ENCODE results near the gene MTNR1A.

MTNR1A gene

DNA sequence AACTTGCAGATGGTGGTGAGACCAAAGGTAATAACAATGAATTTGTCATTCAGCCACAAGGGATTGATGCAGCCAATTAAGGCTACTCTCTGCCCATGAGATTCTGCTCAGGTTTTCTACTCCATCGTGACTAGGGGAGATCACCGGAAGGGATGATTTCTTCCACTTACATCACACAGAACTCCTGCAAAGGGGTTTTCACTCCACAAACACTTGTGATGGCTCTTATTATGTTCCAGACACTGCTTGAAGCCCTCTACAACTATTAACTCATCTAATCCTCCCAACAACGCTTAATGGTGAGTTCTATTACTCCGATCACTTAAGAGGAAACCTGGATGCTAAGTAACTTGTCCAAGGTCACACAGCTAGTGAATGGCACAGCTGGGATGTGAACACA lies 55.9 kb downstream of the MTNR1A start:
- H3K9me3 ChIP-seq, result no peaks in the 10 kb centered on the region
- in situ Hi-C loops (cut with MboI; ENCODE audit: low sequenced_read_pairs), result no loop called here
- no peaks in the 10 kb centered on the region for H3K4me1 ChIP-seq
- no peak for DNase-seq (ENCODE audit: low spot score in 2 of 2)
- no peaks in the 10 kb centered on the region for H3K27me3 ChIP-seq (ENCODE audit: low read depth)
- H3K36me3 ChIP-seq (replicated peaks), result no peaks in the 10 kb centered on the region
- H3K4me3 ChIP-seq, result no peak overlapping the region

GRCh38 chr4:186497043-186497442 lies 58.3 kb downstream of the MTNR1A start:
- no peaks in the 10 kb centered on the region for H3K27me3 ChIP-seq (ENCODE audit: low read depth)
- no peaks in the 10 kb centered on the region for H3K9me3 ChIP-seq
- in situ Hi-C loops (cut with MboI; ENCODE audit: low sequenced_read_pairs), result no loop called here
- H3K4me3 ChIP-seq, result no peak overlapping the region
- no peaks in the 10 kb centered on the region for H3K4me1 ChIP-seq
- no peaks in the 10 kb centered on the region for H3K36me3 ChIP-seq (replicated peaks)
- no peak for DNase-seq (ENCODE audit: low spot score in 2 of 2)

GRCh38 chr4:186494496-186494895 lies 60.9 kb downstream of the MTNR1A start:
- Histone ChIP-seq H3K4me1 (no peaks in the 10 kb centered on the region), H3K4me3 (no peak overlapping the region), H3K27me3 (ENCODE audit: low read depth) (no peaks in the 10 kb centered on the region), H3K9me3 (no peaks in the 10 kb centered on the region), H3K36me3 (replicated peaks) (no peaks in the 10 kb centered on the region)
- in situ Hi-C loops (cut with MboI; ENCODE audit: low sequenced_read_pairs), result no loop called here
- DNase-seq (ENCODE audit: low spot score in 2 of 2), result no peak

- Histone ChIP-seq H3K36me3 (replicated peaks) (no peaks in the 10 kb centered on the region), H3K4me3 (no peak overlapping the region), H3K9me3 (no peaks in the 10 kb centered on the region), H3K27me3 (ENCODE audit: low read depth) (no peaks in the 10 kb centered on the region), H3K4me1 (no peaks in the 10 kb centered on the region)
- in situ Hi-C loops (cut with MboI; ENCODE audit: low sequenced_read_pairs), result no loop called here
- DNase-seq (ENCODE audit: low spot score in 2 of 2), result no peak
These were observed 67.6 kb downstream of the MTNR1A start for GRCh38 chr4:186487726-186488125.

- H3K4me3 ChIP-seq, result no peak overlapping the region
- H3K9me3 ChIP-seq, result no peaks in the 10 kb centered on the region
- H3K27me3 ChIP-seq (ENCODE audit: low read depth), result no peaks in the 10 kb centered on the region
- H3K36me3 ChIP-seq (replicated peaks), result no peaks in the 10 kb centered on the region
- no peak for DNase-seq (ENCODE audit: low spot score in 2 of 2)
- no peaks in the 10 kb centered on the region for H3K4me1 ChIP-seq
- in situ Hi-C loops (cut with MboI; ENCODE audit: low sequenced_read_pairs), result no loop called here
These were observed 69.2 kb downstream of the MTNR1A start for GRCh38 chr4:186486172-186486571.

DNA sequence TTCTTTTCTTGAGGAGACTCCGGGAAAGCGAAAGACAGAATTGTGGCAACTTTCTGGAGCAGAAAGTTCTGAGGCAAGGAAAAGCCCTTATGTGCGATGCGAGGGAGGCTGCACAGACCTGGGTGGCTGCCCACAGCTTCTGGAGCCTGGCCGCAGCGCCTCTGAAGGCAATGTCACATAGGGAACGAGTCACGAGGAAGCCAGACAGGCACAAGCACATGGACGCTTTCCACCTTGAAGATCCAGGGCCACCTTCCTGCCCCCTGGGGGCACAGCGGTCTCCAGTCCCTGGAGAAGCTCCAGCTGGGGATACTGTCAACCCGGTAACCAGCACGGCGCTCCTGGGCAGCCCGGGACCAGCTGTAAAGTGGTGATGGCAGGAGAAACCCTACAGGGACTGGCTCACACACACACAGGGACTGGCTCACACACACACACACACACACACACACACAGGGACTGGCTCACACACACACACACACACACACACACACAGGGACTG lies 69.8 kb downstream of the MTNR1A start:
- Histone ChIP-seq H3K4me1 (no peaks in the 10 kb centered on the region), H3K27me3 (ENCODE audit: low read depth) (no peaks in the 10 kb centered on the region), H3K4me3 (no peak overlapping the region), H3K9me3 (no peaks in the 10 kb centered on the region), H3K36me3 (replicated peaks) (no peaks in the 10 kb centered on the region)
- DNase-seq (ENCODE audit: low spot score in 2 of 2), result no peak
- in situ Hi-C loops (cut with MboI; ENCODE audit: low sequenced_read_pairs), result no loop called here

DNA sequence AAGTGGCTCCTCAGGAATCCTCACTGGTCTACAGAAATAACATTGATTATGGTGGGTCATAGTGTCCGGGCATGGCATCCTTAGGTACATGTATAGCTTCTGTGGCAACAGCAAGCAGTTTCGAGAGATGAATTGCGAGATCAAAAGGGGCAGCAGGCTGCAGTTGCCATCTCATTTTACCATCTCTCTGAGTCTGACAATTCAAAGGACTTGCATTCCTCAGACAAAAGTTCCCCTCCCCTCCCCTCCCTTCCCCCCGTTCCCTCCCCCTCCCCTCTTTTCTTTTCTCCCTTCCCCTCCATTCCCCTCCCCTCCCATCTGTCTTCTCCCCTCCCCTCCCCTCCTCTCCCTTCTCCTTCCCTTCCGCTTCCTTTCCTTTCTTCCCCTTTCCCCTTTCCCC lies 70.2 kb downstream of the MTNR1A start:
- in situ Hi-C loops (cut with MboI; ENCODE audit: low sequenced_read_pairs), result no loop called here
- Histone ChIP-seq H3K36me3 (replicated peaks) (no peaks in the 10 kb centered on the region), H3K9me3 (no peaks in the 10 kb centered on the region), H3K4me3 (no peak overlapping the region), H3K4me1 (no peaks in the 10 kb centered on the region), H3K27me3 (ENCODE audit: low read depth) (no peaks in the 10 kb centered on the region)
- no peak for DNase-seq (ENCODE audit: low spot score in 2 of 2)

- DNase-seq (ENCODE audit: low spot score in 2 of 2), result no peak
- H3K36me3 ChIP-seq (replicated peaks), result no peaks in the 10 kb centered on the region
- no peaks in the 10 kb centered on the region for H3K9me3 ChIP-seq
- H3K4me1 ChIP-seq, result no peaks in the 10 kb centered on the region
- H3K27me3 ChIP-seq (ENCODE audit: low read depth), result no peaks in the 10 kb centered on the region
- no peak overlapping the region for H3K4me3 ChIP-seq
- in situ Hi-C loops (cut with MboI; ENCODE audit: low sequenced_read_pairs), result no loop called here
These were observed 71.7 kb downstream of the MTNR1A start for GRCh38 chr4:186483656-186484055.

All from HAP-1 (cell line).